Head of caudate nucleus (tissue), 42 donors: ENCODE measurements around the gene ZNF697.
"Not testable (repeated sequence)": the region's sequence is repeated elsewhere in the genome, so short reads cannot be mapped to it uniquely, and the experiment has no call there.

Source experiments
- DNase-seq, 42 donors: peaks; one replicate each; pipeline versions ENCODE4 v3.0.0 to v3.0.0-alpha.2; 2020 to 2021; ENCODE audit warnings: mixed read lengths in 7 of 42
- intact Hi-C: fragments of 100-400 bp; cut with DNase I; formaldehyde crosslinking; loops from one replicate; pipeline ENCODE4 v1.15.0; 2022

Gene ZNF697

DNA sequence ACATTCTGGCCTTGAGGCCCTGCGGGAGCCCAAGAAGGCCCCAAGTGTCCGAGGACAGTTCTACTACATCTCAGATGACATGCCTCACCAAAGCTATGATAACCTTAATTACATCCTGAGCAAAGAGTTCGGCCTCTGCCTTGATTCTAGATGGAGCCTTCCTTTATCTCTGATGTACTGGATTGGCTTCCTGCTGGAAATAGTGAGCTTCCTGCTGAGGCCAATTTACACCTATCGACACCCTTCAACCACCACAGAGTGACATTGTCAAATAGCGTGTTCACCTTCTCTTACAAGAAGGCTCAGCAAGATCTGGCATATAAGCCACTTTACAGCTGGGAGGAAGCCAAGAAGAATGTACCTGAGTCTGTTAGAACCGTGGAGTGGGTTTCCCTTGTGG lies 39.2 kb downstream of the ZNF697 start:
- intact Hi-C loops: loop anchor here (10.0 kb wide), 1 partner anchor 64 kb away; no protein-coding TSS in a partner anchor
- not testable (repeated sequence) for DNase-seq

DNA sequence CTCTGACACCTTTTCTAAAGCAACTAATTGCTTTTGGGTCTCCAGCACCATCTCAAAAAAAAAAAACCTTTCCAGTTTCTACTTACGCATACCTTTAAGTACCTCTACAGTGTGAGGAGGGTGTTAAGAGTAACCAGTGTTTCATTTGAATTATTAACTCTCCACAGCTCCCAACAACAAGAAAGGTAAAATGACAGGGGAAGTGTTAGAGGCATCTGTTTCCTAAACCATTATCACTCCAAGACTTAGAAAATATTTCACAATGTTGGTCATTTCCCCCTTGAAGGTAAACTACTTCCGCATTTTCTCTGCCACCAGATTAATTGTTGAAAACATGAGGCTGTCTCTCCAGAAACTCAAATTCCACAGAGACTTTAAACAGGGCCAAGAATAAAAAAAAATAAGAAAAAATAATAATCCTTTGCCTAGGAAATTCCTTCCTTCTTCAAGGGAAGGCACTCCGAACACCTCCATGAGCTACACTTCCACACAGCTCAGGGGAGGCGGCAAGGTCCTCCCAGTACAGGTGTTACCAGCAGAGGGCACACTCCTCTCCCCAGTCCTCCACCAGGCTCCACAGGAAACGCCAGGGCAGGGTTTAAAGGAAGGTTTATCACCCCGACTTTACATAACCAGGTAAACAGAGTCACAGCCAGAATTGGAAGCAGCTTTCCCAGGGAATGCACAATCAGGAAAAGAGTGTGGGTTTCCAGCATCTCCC lies 40.8 kb downstream of the ZNF697 start:
- intact Hi-C loops: loop anchor here (10.0 kb wide), 1 partner anchor 62 kb away; no protein-coding TSS in a partner anchor

DNA sequence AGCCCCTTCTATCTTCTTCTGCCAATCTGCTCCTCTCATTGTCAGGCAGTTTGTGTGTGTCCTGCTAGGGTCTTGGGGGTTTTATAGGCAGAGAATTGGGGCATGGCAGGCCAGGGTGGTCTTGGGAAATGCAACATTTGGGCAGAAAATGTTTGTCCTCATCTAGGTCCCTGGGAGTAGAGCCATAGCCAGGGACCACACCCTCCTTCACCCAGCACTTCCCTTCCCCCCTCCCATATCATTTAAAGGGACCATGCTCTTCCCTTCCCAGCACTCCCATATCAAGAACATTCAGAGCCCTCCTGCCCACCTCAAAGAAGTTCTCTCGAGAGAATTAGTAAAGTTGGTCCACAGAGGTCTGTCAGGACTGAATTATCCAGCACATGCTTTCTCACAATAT lies 41.7 kb downstream of the ZNF697 start:
- no peak for DNase-seq
- intact Hi-C loops: loop anchor here (10.0 kb wide), 1 partner anchor 62 kb away; no protein-coding TSS in a partner anchor

More for the DNA sequence above, 40.8 kb downstream of the ZNF697 start:
- not testable (repeated sequence) for DNase-seq

DNA sequence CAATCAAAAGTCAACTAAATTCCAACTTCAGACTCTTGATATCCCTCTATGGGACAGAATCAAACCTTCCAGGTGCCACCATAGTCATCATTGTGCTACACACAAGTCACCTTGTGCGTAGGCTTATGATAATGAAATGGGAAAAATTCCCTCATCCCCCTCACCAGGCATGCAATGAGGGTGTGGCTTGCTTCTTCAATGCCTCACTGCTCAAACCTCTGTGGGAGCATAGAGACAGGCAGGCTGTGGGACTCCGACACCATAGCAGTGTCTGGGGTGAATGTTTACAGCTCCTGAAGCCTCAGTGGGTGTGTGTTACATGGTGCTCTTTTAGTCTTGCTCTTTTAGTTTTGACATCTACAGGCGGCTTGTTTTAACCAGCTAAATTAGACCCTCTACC lies 42.4 kb downstream of the ZNF697 start:
- peak in 36 of 42 donors; percentile 15 to 92 (median 61) for DNase-seq
- intact Hi-C loops: loop anchor here (10.0 kb wide), 1 partner anchor 61 kb away; no protein-coding TSS in a partner anchor

DNA sequence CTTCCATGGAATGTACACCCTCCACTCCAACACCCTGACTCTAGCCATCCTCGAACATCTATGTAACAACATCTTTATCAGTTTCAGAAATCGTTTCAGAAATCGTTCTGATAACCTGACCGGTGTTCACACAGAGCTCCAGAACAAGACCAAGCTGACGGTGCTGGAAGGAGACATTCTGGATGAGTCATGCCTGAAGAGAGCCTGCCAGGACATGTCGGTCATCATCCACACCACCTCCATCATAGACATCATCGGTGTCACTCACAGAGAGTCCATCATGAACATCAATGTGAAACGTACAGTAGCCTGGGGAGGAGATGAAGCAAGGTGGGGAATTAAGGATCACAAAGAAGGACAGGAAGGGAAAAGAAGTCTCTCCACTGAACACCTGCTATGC lies 43.0 kb downstream of the ZNF697 start:
- DNase-seq: not testable (repeated sequence)
- intact Hi-C loops: loop anchor here (10.0 kb wide), 1 partner anchor 60 kb away; no protein-coding TSS in a partner anchor

DNA sequence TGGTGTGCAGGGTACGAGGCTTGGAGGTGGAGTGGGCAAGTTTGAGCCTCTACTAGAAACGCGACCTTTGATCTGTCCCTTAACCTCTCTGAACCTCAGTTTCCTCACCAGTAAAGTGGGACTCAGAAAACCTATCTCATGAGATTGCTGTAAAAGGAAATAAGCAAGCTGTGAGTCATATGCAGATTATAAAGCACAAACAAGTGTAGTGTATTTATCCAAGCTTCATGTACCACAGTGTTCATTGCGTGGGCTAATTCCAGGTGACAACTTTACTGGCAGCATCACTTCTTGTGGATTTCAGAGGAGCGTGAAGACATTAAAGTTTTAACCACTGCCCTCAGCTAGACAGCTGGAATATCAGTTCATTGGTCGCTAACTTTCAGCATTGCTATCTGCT lies 44.4 kb downstream of the ZNF697 start:
- intact Hi-C loops: loop anchor here (10.0 kb wide), 1 partner anchor 59 kb away; no protein-coding TSS in a partner anchor
- no peak for DNase-seq

DNA sequence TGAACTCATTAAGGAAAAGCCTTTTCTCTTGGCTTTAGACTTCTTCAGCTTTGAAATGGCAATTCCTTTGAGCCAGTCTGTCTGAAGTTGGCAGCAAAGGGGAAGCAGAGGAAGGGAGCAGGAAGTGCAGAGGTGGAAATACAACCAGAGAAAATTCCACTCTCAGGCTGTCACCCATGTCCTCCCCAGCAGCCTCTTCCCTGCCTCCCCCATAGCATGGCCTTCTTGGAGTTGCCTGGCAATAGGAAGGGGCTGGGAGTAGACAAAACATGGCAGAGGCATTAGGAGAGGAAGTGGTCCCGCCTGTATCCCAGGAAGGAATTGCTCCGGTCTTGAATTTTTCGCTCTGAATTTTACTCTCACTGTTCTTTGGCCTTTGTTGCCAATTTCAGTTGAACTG lies 44.8 kb downstream of the ZNF697 start:
- DNase-seq: not testable (repeated sequence)
- intact Hi-C loops: loop anchor here (10.0 kb wide), 1 partner anchor 58 kb away; no protein-coding TSS in a partner anchor

DNA sequence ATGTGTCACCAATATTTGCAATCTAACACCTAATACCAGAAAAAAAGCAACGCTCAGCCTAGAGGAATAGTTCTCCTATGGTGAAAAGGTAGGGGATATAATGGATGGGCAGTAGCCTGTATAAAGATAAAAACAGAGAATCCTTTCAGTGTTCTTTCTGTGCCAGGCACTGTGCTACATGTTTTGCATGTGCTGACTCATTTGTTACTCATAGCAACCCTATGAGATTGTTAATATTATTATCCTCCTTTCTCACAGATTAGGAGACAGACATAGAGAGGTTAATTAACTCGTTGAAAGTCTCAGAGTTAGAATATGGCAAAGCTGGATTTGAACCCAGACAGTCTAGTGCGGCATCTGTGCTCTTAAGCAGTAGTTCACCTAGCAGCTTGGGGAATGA lies 45.3 kb downstream of the ZNF697 start:
- intact Hi-C loops: loop anchor here (10.0 kb wide), 1 partner anchor 58 kb away; no protein-coding TSS in a partner anchor
- not testable (repeated sequence) for DNase-seq

DNA sequence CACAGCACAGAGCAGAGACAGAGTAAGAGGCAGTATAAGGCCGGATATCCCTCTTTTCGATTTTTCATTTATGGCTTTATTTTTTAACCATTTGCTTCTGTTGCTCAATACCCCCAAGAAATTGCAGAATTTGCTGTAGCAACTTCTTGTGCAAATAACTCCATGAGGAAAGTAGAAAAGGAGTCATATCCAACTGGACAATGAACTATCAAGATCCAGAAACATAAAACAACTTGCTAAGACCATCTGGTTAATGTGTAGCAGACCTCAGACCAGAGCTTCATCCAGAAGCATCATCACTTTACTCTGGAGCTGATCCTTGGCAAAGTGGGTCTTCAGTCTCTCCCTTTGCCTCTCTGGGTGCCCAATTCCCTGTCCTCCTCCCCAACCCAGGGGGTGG lies 45.9 kb downstream of the ZNF697 start:
- intact Hi-C loops: loop anchor here (10.0 kb wide), 1 partner anchor 57 kb away; no protein-coding TSS in a partner anchor
- no peak for DNase-seq

DNA sequence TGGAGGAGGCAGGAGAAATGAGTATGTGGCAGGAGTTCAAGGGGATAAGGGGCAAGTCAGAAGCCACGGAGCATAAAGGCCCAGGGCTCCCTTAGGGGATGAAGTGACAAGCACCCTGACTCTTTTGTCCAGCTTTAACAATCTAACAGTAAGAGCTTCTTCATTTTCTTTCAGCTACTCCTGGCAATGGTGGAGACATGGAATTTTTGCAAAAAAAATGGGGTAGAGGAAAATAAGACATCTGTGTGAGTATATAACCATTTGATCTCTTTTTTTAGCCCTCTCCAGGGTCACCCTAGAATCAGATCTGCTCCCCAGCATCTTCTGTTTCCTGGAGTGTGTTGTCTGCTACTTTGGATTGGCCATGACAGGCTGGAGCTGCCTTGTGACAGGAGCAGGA lies 47.1 kb downstream of the ZNF697 start:
- no peak for DNase-seq
- intact Hi-C loops: loop anchor here (10.0 kb wide), 1 partner anchor 56 kb away; no protein-coding TSS in a partner anchor

DNA sequence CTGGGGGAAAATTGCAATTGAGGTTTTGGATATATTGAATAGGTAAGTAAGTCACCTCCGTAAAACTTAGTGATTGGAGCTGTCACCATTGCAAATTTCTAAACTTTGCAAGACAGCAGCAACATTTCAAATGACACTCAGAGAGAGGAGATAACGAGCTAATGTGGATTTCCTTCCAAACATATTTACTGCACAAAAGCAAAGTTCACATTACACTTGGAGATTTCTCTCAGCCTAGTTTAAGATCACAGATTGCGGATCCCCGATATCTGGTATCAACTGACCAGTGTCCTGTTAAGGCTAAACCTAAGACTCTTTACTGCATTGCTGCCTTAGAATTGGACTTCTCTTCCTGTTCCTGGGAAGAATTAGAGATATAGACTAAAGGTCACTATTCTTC lies 47.5 kb downstream of the ZNF697 start:
- intact Hi-C loops: loop anchor here (10.0 kb wide), 1 partner anchor 56 kb away; no protein-coding TSS in a partner anchor
- no peak for DNase-seq

DNA sequence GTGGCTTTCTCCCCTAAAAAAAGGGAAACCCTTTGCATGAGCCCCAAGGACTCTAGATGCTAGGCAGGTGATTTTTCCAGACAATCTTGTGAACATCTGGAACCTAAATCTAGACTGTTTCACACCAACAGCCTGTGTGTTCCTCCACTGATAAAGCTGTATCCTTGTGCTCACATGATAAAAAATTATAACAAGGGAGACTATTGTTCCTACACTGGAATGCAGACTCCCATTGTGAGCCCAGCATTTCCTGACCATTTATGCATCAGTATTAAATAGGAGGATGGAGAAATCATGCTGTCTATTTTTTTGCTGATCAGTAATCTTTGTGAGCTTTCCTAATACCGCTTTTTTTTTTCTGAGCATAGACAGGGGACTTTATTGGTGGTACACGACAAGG lies 52.5 kb downstream of the ZNF697 start:
- peak in 2 of 42 donors; percentile 14 to 24 for DNase-seq
- intact Hi-C loops: no loop called here

DNA sequence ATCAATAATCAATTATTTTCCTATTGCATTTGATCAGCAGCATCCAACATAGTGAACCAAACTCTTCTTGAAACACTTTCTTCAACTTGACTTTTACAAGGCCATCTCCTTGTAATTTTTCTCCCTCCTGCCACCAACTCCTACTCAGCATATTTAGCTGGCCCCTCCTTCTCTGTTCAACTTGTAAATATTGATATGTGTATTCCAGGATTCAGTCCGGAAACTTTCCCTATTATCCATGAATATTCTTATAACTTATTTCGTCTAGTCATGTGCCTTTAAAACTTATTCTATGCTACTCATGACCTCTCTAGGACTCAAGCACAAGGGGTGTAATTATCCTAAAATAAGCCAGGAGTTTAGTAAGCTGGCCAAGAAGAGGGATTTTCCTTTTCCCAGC lies 52.9 kb downstream of the ZNF697 start:
- DNase-seq: no peak
- intact Hi-C loops: no loop called here

DNA sequence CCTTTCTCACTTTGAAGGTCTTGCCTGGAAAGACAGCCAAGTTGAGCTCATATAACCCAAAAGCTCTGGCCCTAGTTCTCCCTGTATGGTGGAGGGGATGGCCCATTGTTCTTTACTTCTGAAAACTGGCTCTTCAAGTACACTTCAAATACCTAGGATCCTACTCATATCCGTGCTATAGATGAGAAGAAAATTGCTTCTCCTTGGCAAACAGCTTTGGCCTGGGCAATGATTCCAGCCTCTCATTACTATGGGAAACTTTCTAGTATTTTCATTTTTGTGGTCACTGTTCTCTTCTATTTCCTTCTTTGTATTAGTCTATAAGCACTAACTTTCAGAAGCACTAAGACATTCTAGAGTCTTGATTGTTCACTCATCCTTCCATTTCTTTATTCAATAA lies 53.7 kb downstream of the ZNF697 start:
- DNase-seq: no peak
- intact Hi-C loops: no loop called here

DNA sequence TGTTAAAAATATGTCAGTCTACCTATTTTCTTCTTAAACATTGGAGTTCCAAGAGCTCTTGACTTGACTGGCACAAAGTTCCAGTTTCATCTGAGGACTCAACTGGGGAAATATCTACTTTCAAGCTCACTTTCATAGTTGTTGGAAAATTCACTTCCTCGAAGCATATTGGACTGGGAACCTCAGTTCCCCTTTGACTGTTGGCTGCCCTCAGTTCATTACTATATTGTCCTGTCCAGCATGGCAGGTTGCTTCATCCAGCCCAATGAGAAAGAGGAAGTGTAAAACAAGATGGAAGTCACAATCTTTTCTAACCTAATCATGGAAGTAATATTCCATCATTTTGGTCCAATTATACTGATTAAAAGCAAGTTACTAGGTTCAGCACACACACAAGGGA lies 54.3 kb downstream of the ZNF697 start:
- intact Hi-C loops: no loop called here
- DNase-seq: no peak

DNA sequence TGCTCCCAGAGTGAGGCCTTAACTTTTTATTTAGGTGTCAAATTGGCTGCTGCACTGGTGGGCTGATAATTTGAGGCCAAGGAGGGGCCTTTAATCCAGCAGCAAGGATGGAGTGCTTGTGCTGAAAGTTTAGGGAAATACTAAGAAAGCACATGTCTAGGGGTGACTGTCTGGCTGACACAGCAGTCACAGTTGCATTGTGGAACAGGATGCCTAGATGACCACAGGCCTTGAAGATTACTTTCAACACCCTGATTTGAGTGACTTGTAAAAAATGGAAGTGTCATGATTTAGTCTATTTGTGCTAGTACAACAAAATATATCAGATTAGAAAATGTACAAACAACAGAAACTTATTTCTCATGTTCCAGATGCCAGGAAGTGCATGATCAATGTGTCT lies 57.7 kb downstream of the ZNF697 start:
- intact Hi-C loops: no loop called here
- no peak for DNase-seq

DNA sequence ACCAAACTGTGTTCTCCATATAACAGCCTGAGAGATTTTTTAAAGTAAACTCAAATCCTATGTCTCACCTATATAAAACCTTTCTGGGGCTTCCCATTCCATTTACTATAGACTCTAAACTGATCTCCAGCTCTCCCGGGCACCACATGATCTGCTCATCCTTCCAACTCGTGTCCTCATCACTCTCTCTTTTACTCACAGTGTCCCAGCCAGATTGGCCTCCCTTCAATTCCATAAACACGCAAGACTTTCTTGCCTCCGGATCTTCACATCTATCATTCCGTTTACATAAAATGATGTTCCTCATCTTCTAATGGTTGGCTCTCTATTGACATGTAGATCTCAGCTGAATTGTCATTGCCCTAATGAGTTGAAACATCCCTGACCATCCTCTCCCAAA lies 59.4 kb downstream of the ZNF697 start:
- intact Hi-C loops: no loop called here

DNA sequence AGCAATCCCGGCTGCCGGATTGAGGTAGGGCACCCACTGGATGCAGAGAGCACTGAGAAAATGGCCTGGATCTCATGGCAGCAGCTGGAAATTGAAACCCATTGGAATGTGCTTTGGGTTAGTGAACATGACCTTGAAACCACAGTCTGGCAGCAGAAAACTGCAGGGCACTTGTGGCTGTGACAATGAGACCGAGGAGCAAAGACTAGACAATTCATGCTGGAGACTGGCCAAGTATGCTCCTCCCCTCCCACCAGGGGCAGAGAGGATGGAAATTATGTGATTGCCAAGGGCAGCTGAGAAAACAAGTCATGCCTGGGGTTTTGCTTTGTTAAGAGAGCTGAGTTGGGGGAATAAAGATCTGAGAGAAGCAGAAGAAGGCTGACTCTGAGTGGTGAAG lies 60.7 kb downstream of the ZNF697 start:
- intact Hi-C loops: no loop called here
- no peak for DNase-seq

More for the DNA sequence above, 59.4 kb downstream of the ZNF697 start:
- DNase-seq: no peak

DNA sequence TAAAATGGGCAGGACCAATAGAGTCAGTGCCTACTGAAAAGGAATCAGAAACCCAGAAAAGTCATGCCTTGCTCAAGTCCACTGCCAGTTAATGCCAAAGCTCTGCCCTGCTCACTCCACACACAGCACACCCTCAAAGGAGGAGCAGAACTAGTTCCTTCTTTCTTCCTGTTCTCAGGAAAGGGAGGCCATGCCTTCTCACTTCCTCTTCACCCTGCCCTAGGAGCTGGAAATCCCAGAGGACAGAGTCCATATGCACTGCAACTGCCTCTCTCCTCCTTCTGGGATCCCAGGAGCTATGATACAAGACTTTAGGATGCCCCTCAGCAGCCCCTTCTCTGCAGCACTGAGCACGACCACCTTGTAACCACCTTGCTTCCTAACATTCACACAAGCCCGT lies 62.3 kb downstream of the ZNF697 start:
- DNase-seq, intact Hi-C loops: not testable (repeated sequence)

DNA sequence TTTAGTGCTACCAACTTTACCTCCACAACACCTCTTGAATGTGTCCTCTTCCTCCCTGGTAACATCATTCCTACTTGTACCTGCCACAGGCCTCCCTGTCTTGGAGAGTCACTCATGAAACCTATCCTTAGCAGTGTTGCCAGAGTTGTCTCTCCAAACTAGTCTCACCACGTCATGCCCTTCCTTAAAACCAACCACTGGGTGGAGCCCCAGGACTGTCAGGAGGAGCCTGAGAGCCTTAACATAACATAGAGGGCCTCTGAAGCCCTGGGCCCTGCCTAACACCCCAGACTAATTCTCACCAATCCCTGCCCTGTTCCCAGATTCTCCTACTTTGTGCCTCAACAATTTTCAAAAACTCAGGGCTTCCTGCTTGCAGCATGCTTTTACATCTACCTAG lies 65.3 kb downstream of the ZNF697 start:
- intact Hi-C loops: no loop called here

DNA sequence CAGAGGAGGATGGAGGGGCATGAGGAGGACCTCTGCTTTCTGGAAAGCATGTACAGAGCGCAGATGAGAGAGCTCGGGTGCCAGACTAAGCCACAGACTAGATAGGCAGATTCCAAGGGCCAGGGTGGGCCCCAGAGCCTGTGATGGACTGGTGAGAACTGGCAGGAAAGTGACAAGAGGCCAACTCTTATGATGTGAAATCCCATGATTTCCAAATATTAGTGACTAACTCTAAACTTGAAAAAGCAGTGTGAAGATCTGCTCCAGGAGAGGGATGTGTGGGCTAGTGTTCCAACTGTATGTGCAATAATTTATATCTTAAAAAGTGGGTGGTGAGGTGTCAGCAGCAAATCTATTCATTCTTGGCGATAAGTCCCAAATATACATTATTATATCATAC lies 67.0 kb downstream of the ZNF697 start:
- DNase-seq, intact Hi-C loops: not testable (repeated sequence)

More for the DNA sequence above, 65.3 kb downstream of the ZNF697 start:
- peak; percentile 51 to 88 (median 74) for DNase-seq
